ENCODE data around the gene SMYD3.

Gene SMYD3

DNA sequence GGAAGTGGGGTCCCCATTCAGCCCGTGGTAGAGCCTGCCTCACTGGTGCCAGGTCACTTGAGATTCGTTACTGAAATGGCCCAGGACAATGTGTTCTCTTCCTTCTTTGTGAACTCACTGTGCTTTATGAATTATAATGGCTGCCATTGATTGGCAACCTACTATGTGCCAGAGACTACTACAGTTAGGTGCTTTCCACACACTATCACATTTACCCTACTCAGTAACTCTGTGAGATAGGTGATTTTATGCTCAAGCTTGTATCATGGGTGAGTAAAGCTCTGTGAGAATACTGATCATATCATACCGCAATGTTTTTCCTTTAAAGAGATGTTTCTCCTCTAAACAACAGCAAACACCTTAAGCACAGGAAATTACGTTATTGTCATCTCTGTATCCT is 225.9 kb downstream of the SMYD3 start:
- no peak for DNase-seq (ENCODE audit: low read depth)
- H3K4me3 ChIP-seq (ENCODE audit: low read depth, low read length), result no peak overlapping the region
- no peak for TF ChIP-seq CTCF (IDR thresholded peaks at IDR 0.05; ENCODE audit: insufficient read depth, low read depth, low read length, missing control alignments)

DNA sequence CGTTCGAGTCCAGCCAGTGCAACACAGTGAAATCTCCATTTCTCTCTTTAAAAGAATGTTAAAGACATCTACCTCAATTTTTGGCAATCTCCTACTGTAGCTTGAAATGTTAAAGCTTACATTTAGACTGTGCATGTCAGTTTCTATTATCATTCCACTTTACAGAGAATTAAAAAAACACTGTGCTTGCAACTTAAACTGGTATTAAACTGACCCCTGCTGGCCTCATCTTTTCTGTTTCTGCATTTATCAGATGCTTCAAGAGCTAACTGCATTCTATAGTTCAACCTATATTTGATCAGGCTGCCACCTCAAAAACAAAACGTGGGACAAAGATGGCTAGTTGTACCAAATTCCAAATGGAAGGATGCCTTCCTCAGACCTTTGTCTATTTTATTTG is 226.5 kb downstream of the SMYD3 start:
- TF ChIP-seq CTCF (IDR thresholded peaks at IDR 0.05; ENCODE audit: insufficient read depth, low read depth, low read length, missing control alignments), result peak; percentile 10
- H3K4me3 ChIP-seq (ENCODE audit: low read depth, low read length), result no peak overlapping the region
- DNase-seq (ENCODE audit: low read depth), result peak; percentile 18

GRCh38 chr1:246279402-246279801 is 227.7 kb downstream of the SMYD3 start:
- no peak for TF ChIP-seq CTCF (IDR thresholded peaks at IDR 0.05; ENCODE audit: insufficient read depth, low read depth, low read length, missing control alignments)
- no peak overlapping the region for H3K4me3 ChIP-seq (ENCODE audit: low read depth, low read length)
- DNase-seq (ENCODE audit: low read depth), result no peak

DNA sequence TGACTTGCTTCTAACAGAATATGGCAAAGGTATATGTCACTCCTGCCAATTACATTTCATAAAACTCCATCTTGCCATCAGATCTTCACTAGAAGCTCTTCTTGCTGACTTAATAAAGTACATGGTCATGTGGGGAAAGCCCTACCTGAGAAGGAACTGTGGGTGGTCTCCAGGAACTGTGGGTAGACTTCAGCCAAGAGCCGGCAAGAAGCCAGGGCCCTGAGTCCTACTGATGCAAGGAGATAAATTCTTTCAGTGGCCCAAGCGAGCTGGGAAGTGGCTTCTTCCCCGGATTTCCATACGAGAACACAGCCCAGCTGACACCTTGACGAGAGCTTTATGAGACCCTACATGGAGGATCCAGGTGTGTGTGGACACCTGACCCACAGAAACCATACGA is 228.7 kb downstream of the SMYD3 start:
- no peak overlapping the region for H3K4me3 ChIP-seq (ENCODE audit: low read depth, low read length)
- TF ChIP-seq CTCF (IDR thresholded peaks at IDR 0.05; ENCODE audit: insufficient read depth, low read depth, low read length, missing control alignments), result no peak
- no peak for DNase-seq (ENCODE audit: low read depth)

- DNase-seq (ENCODE audit: low read depth), result no peak
- no peak for TF ChIP-seq CTCF (IDR thresholded peaks at IDR 0.05; ENCODE audit: insufficient read depth, low read depth, low read length, missing control alignments)
- H3K4me3 ChIP-seq (ENCODE audit: low read depth, low read length), result no peak overlapping the region
These were observed 232.0 kb downstream of the SMYD3 start for GRCh38 chr1:246275036-246275435.

DNA sequence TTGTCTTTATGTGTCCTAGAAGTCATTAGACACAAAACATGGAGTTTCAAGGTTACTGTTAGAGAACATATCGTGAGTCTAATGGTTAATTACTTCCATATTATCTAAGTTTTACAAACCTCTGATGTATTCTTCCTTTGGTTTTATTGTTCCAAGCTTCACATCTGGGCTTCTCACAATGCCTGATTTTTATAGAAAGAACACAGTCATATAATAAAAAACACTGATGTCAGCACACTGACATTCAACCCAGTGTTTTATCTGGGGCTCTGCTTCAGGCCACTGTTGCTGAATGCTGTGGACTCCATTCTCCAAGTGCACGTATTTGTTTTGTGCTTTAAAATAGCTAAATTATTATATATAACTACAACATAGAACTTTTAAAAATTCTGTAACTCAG is 232.9 kb downstream of the SMYD3 start:
- no peak overlapping the region for H3K4me3 ChIP-seq (ENCODE audit: low read depth, low read length)
- TF ChIP-seq CTCF (IDR thresholded peaks at IDR 0.05; ENCODE audit: insufficient read depth, low read depth, low read length, missing control alignments), result no peak
- DNase-seq (ENCODE audit: low read depth), result no peak

GRCh38 chr1:246271516-246271915 is 235.6 kb downstream of the SMYD3 start:
- DNase-seq (ENCODE audit: low read depth), result no peak
- H3K4me3 ChIP-seq (ENCODE audit: low read depth, low read length), result no peak overlapping the region
- TF ChIP-seq CTCF (IDR thresholded peaks at IDR 0.05; ENCODE audit: insufficient read depth, low read depth, low read length, missing control alignments), result no peak
